Gastroesophageal sphincter (tissue), 4 donors: ENCODE measurements around the gene ANO7. TPM values are rescaled to one million over a fixed set of nuclear protein-coding genes. Genes with fewer than 3 reads are reported as not detected.

Experiments used
- ATAC-seq: fragments of 150-250 bp; one replicate; pipeline ENCODE4 v1.9.1; 2016; ENCODE audit warnings: mild to moderate bottlenecking, moderate library complexity
- H3K27ac ChIP-seq, 4 donors: fragments of 200-600 bp; sonication (generic) in 3 of 4; 1 replicate in 3 of 4; 2 replicates in 1 of 4; pipeline ENCODE4 v1.5.1; 2016 to 2019
- H3K27me3 ChIP-seq: fragments of 200-600 bp; sonication (generic); one replicate; pipeline ENCODE4 v1.5.1; 2019
- H3K36me3 ChIP-seq, 2 donors: fragments of 200-600 bp; sonication (generic); one replicate each; pipeline ENCODE4 v1.5.1; 2019; ENCODE audit warnings: control low read depth in 1 of 2
- H3K4me1 ChIP-seq, 3 donors: fragments of 200-600 bp; sonication (generic); 1 replicate in 2 of 3; 2 replicates in 1 of 3; pipeline ENCODE4 v1.5.1; 2016 to 2019; ENCODE audit warnings: control low read depth in 2 of 3
- H3K4me3 ChIP-seq, 2 donors: fragments of 200-600 bp; sonication (generic); one replicate each; pipeline ENCODE4 v1.5.1; 2019; ENCODE audit warnings: mild to moderate bottlenecking in 1 of 2, moderate library complexity in 1 of 2
- H3K9me3 ChIP-seq, 3 donors: fragments of 200-600 bp; sonication (generic); one replicate each; pipeline ENCODE4 v1.5.1; 2017 to 2019; ENCODE audit warnings: control low read depth in 2 of 3
- EP300 ChIP-seq: sonication (generic); formaldehyde crosslinking; IDR thresholded peaks from one replicate; pipeline ENCODE4 v1.6.1; 2017; ENCODE audit warnings: antibody characterized with exemption, mild to moderate bottlenecking
- POLR2A ChIP-seq, 2 donors: fragments of 450-650 bp; IDR thresholded peaks; one replicate each; pipeline ENCODE4 v1.6.1; 2017; ENCODE audit warnings: antibody characterized with exemption in 2 of 2, mild to moderate bottlenecking in 2 of 2, moderate library complexity in 1 of 2
- POLR2AphosphoS5 ChIP-seq: sonication (generic); formaldehyde crosslinking; IDR thresholded peaks from one replicate; pipeline ENCODE4 v1.6.1; 2017; ENCODE audit warnings: antibody characterized with exemption
- WGBS, 2 donors: methylation state at CpG; one replicate each; pipeline ENCODE4 v1.1.5; 2018; ENCODE audit warnings: low coverage in 1 of 2; 5-methylcytosine and 5-hydroxymethylcytosine counted together
- total RNA-seq, 4 donors: library from RNA; depleted of rRNA; stranded (reverse); fragments of >200 nt; gene quantifications; one replicate each; pipeline ENCODE4 v1.1.0, GENCODE V29; 2016
- TF ChIP-seq, protein P1 (sequence below), 4 experiments: fragments of 200-600 bp in 2 of 4; fragments of 450-650 bp in 2 of 4; sonication (generic) in 1 of 4; IDR thresholded peaks; one replicate each; pipeline ENCODE4 v1.5.1; 2017 to 2019; ENCODE audit warnings: antibody characterized with exemption in 4 of 4, mild to moderate bottlenecking in 2 of 4, moderate library complexity in 2 of 4

Gene ANO7
- total RNA-seq, 4 donors from 2014 or later = 0.16 to 0.81 (median 0.53) TPM

DNA sequence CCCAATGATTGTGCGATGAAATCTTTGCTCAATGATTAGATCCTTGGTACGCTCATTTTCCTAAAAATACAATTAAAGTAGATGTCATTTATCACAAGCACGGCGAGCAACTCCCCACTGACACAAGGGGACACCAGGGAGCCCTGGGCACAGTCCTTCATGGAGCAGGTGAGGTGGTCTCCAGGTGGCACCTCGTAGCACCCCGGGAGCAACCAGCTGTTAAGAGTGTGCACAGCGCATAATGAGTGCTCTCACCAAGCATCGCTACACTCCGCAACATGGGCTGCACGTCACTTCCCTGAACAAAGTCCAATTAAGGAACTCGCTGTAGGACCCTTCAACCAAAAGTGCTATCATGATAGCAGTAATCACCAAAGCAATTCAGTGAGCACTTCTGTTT lies 59.8 kb downstream of the ANO7 start:
- 83 to 100% methylated on average over 3 to 4 of the region's 11 CpGs for WGBS, 2 donors
- H3K27me3 ChIP-seq = no peaks in the 10 kb centered on the region
- peaks cover 0 to 100% of the 10 kb centered on the region in 2 donors for H3K36me3 ChIP-seq
- no peak for ATAC-seq
- no peaks in the 10 kb centered on the region for H3K9me3 ChIP-seq
- no peak overlapping the region for H3K27ac ChIP-seq
- H3K4me3 ChIP-seq = no peak overlapping the region
- no peaks in the 10 kb centered on the region for H3K4me1 ChIP-seq
- TF ChIP-seq, protein P1, sequence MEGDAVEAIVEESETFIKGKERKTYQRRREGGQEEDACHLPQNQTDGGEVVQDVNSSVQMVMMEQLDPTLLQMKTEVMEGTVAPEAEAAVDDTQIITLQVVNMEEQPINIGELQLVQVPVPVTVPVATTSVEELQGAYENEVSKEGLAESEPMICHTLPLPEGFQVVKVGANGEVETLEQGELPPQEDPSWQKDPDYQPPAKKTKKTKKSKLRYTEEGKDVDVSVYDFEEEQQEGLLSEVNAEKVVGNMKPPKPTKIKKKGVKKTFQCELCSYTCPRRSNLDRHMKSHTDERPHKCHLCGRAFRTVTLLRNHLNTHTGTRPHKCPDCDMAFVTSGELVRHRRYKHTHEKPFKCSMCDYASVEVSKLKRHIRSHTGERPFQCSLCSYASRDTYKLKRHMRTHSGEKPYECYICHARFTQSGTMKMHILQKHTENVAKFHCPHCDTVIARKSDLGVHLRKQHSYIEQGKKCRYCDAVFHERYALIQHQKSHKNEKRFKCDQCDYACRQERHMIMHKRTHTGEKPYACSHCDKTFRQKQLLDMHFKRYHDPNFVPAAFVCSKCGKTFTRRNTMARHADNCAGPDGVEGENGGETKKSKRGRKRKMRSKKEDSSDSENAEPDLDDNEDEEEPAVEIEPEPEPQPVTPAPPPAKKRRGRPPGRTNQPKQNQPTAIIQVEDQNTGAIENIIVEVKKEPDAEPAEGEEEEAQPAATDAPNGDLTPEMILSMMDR (IDR thresholded peaks at IDR 0.05) = no peak
- no peak for TF ChIP-seq EP300

DNA sequence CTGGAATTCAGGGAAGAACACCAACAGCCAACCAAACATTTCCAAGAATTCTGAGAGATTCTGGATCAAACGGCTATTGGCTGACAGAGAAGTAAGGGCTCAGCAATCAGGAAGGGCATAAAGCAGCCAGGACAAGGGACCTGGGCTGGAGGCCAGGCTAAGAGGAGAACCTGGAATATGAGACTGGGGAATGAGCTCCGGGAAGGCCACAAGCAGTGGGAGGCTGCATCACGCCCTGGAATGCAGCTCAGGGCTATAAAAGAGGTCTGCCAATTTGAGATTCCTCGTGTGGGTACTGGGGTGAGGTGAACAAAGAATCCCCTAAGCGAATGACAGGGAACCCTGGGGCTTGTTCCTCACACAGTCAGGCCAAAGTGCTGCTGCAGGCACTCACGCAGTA lies 60.4 kb downstream of the ANO7 start:
- no peak for ATAC-seq
- WGBS, 2 donors = 68 to 71% methylated on average over 4 to 5 of the region's 6 CpGs
- no peak overlapping the region for H3K4me3 ChIP-seq
- peaks cover 0 to 100% of the 10 kb centered on the region in 2 donors for H3K36me3 ChIP-seq
- H3K4me1 ChIP-seq = no peaks in the 10 kb centered on the region
- TF ChIP-seq, protein P1 (IDR thresholded peaks at IDR 0.05) = no peak
- TF ChIP-seq EP300 (no peak), POLR2AphosphoS5 (no peak), POLR2A (IDR thresholded peaks at IDR 0.05) (no peak)
- H3K27me3 ChIP-seq = no peaks in the 10 kb centered on the region
- H3K9me3 ChIP-seq = no peaks in the 10 kb centered on the region
- H3K27ac ChIP-seq = no peak overlapping the region

DNA sequence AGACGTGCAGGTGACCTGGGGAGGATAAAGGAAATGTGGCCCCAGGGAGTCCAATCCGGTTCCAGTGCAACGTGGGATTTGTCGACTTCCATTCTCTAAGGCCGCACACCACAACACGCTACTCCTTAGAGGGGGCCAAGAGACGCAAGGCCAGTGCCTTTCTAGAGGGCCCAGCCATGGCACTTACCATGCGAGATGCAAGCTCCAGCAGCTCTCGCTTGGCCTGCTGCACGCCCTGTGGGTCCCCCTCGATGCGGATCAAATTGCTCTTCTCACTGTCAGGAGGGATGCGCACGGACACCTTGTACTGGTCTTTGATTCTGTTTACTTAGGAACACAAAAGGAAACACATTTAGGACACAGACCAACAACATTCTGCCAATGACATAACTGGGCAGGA lies 61.2 kb downstream of the ANO7 start:
- Histone ChIP-seq H3K27ac (no peak overlapping the region), H3K36me3 (peaks cover 0 to 100% of the 10 kb centered on the region in 2 donors), H3K4me3 (no peak overlapping the region), H3K4me1 (no peaks in the 10 kb centered on the region), H3K9me3 (no peaks in the 10 kb centered on the region), H3K27me3 (no peaks in the 10 kb centered on the region)
- WGBS, 2 donors = 92 to 95% methylated on average over 2 to 3 of the region's 14 CpGs
- ATAC-seq = no peak
- TF ChIP-seq, protein P1 (IDR thresholded peaks at IDR 0.05) = no peak
- no peak for TF ChIP-seq EP300
- no peak for TF ChIP-seq POLR2A (IDR thresholded peaks at IDR 0.05)
- TF ChIP-seq POLR2AphosphoS5 = no peak

DNA sequence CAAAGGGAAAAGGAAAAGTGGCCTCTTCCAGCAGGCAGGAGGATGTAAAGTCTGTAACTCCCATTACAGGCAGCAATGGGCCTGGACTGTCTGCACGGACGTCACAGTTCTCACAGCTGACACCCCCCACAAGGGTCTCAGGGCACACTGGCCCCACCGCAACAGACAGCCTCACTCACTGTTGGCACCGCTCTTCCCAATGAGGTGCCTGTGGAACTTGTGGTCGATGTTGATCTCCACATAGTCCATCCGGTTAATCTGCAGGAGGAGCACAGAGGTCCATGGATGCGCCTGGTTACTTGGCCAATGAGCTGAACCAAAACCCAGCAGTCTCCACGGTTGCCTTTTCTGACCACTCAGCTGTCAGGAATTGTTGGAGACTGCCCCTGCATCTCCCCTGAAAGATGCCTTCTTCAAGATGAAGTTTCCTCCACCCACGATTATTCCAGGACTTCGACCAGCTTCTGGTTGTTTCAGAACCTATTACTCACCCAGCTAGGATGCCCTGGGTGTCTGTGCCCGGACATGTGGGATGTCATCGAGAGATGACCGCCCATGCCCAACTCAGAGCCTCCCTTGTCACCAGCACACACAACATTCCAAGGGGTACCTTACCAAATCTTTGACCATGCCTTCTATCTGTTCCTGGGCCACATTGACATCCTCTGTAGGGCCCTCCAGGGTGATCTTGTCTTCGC lies 64.5 kb downstream of the ANO7 start:
- no peak for ATAC-seq
- Histone ChIP-seq H3K4me1 (peaks cover 0 to 5% (median 0%) of the 10 kb centered on the region in 3 donors), H3K9me3 (no peaks in the 10 kb centered on the region), H3K36me3 (peaks cover 6 to 98% of the 10 kb centered on the region in 2 donors), H3K27ac (no peak overlapping the region), H3K4me3 (no peak overlapping the region), H3K27me3 (no peaks in the 10 kb centered on the region)
- TF ChIP-seq, protein P1 (IDR thresholded peaks at IDR 0.05) = no peak
- TF ChIP-seq POLR2AphosphoS5 = no peak
- TF ChIP-seq POLR2A (IDR thresholded peaks at IDR 0.05) = no peak
- TF ChIP-seq EP300 = no peak
- WGBS, 2 donors = 95% methylated on average over 6 of the region's 14 CpGs; no CpG with 5 or more reads in 1 of the 2 donors

DNA sequence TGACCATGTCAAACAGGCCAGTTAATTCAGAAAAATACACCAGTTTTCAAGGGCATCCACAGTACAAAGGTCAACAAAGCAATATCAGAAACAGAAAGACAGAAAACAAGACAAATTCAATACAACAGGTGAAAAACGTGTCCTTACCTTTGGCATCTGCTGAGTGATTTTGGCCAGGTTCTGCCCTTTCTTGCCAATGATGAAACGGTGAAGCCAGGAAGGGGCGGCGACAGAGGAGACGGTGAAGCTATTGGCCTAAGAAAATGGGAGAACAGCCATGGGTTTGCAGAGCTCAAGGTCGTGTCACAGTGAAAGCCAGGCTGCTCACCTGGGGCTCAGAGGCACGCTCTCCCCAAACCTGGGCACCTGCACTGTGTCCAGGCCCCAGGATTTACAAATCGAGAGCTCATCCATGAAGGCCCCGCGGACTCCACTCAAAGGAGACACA lies 66.5 kb downstream of the ANO7 start:
- WGBS, 2 donors = 88% methylated on average over 6 of the region's 10 CpGs; no CpG with 5 or more reads in 1 of the 2 donors
- TF ChIP-seq, protein P1 (IDR thresholded peaks at IDR 0.05) = no peak
- TF ChIP-seq POLR2A (IDR thresholded peaks at IDR 0.05) (no peak), POLR2AphosphoS5 (no peak), EP300 (no peak)
- peaks cover 6 to 96% of the 10 kb centered on the region in 2 donors for H3K36me3 ChIP-seq

More for the DNA sequence above, 66.5 kb downstream of the ANO7 start:
- H3K27me3 ChIP-seq = no peaks in the 10 kb centered on the region
- no peaks in the 10 kb centered on the region for H3K9me3 ChIP-seq
- H3K4me1 ChIP-seq = peaks cover 0 to 15% (median 0%) of the 10 kb centered on the region in 3 donors
- no peak for ATAC-seq
- no peak overlapping the region for H3K27ac ChIP-seq
- H3K4me3 ChIP-seq = no peak overlapping the region
